ENCODE results near the gene EIF4E3.

- TF ChIP-seq CTCF (IDR thresholded peaks at IDR 0.05; ENCODE audit: insufficient read depth, low read depth, low read length) (no peak), EZH2 (IDR thresholded peaks at IDR 0.05; ENCODE audit: insufficient read depth, low read length) (no peak)
Measured at GRCh38 chr3:71673486-71673885, 51.7 kb downstream of the EIF4E3 start.

Data from astrocyte (in vitro differentiated cells and primary cell).